H1 (cell line): Measurements from ENCODE around the gene ADAMTS15. TPM values are rescaled to one million over a fixed set of nuclear protein-coding genes. Genes with fewer than 3 reads are reported as not detected.

Experiments
- CTCF ChIA-PET: fragments of 300-600 bp; sonication (Branson Sonifier 250); formaldehyde crosslinking; loops from one replicate; lab custom pipeline; 2021; ENCODE audit not compliant: partially characterized antibody; lab: Charles Lee
- POLR2A ChIA-PET: fragments of 300-600 bp; sonication (Branson Sonifier 250); formaldehyde crosslinking; loops from one replicate; lab custom pipeline; 2021; ENCODE audit warnings: inconsistent platforms; ENCODE audit not compliant: partially characterized antibody; lab: Charles Lee
- DNase-seq, 2 experiments: peaks; one replicate each; pipeline versions ENCODE4 v3.0.0 to v3.0.0-alpha.2; 2010 to 2022; ENCODE audit warnings: low spot score in 2 of 2, low read depth in 1 of 2, mixed read lengths in 1 of 2
- FAIRE-seq: peaks from 2 replicates; lab custom pipeline; 2011; peaks lifted over from hg19 to GRCh38; lab: Jason Lieb, UNC
- H2AFZ ChIP-seq: 2 replicates; pipeline ENCODE4 v1.8.1; 2012; ENCODE audit warnings: low read length, inconsistent platforms
- H2AK5ac ChIP-seq: 2 replicates; pipeline ENCODE4 v1.6.1; 2013; ENCODE audit warnings: low read depth, low read length
- H2BK120ac ChIP-seq: replicated peaks from 2 replicates; pipeline ENCODE3; 2013; ENCODE audit warnings: low read depth, low read length, inconsistent platforms
- H2BK12ac ChIP-seq: 2 replicates; pipeline ENCODE4 v1.6.1; 2013; ENCODE audit warnings: low read depth, low read length
- H2BK15ac ChIP-seq: 2 replicates; pipeline ENCODE4 v1.6.1; 2013; ENCODE audit warnings: low read length
- H2BK20ac ChIP-seq: 2 replicates; pipeline ENCODE4 v1.6.1; 2013; ENCODE audit warnings: low read length
- H2BK5ac ChIP-seq: 2 replicates; pipeline ENCODE4 v1.6.1; 2013; ENCODE audit warnings: low read depth, low read length
- H3K14ac ChIP-seq: 2 replicates; pipeline ENCODE4 v1.6.1; 2013; ENCODE audit warnings: inconsistent platforms; ENCODE audit not compliant: insufficient read length
- H3K18ac ChIP-seq: 2 replicates; pipeline ENCODE4 v1.6.1; 2013; ENCODE audit warnings: low read length; ENCODE audit errors: extremely low read depth
- H3K23ac ChIP-seq: 2 replicates; pipeline ENCODE4 v1.6.1; 2013; ENCODE audit warnings: inconsistent platforms; ENCODE audit not compliant: insufficient read length
- H3K23me2 ChIP-seq: 2 replicates; pipeline ENCODE4 v1.6.1; 2013; ENCODE audit warnings: low read depth, low read length
- H3K27ac ChIP-seq: 2 replicates; pipeline ENCODE4 v1.6.1; 2011; ENCODE audit warnings: low read depth, low read length, inconsistent platforms
- H3K27me3 ChIP-seq, 4 experiments: replicated peaks in 1 of 4; 1 replicate in 1 of 4; 2 replicates in 3 of 4; pipeline versions ENCODE4 v1.6.1 to v1.8.1; 2011 to 2013; ENCODE audit warnings: low read length in 3 of 4, mild to moderate bottlenecking in 3 of 4, inconsistent platforms in 2 of 4, mixed read lengths in 2 of 4, moderate library complexity in 1 of 4; ENCODE audit not compliant: control insufficient read depth in 3 of 4, insufficient read depth in 3 of 4; ENCODE audit errors: extremely low read depth in 1 of 4
- H3K36me3 ChIP-seq, 4 experiments: 2 replicates each; pipeline versions ENCODE4 v1.6.1 to v1.8.1; 2011 to 2013; ENCODE audit warnings: mild to moderate bottlenecking in 4 of 4, low read length in 3 of 4, moderate library complexity in 2 of 4, control low read depth in 1 of 4, inconsistent platforms in 1 of 4; ENCODE audit not compliant: insufficient read depth in 4 of 4, control insufficient read depth in 2 of 4
- H3K4ac ChIP-seq: replicated peaks from 2 replicates; pipeline ENCODE3; 2013; ENCODE audit warnings: low read length, low read depth, mixed read lengths, inconsistent platforms; ENCODE audit not compliant: insufficient read length
- H3K4me1 ChIP-seq, 4 experiments: replicated peaks in 1 of 4; 1 replicate in 1 of 4; 2 replicates in 3 of 4; pipeline versions ENCODE4 v1.6.1 to v1.8.1; 2011 to 2013; ENCODE audit warnings: low read length in 3 of 4, inconsistent platforms in 2 of 4, mixed read lengths in 1 of 4; ENCODE audit not compliant: insufficient read depth in 4 of 4, control insufficient read depth in 3 of 4
- H3K4me2 ChIP-seq, 2 experiments: 2 replicates each; pipeline versions ENCODE4 v1.6.1 to v1.8.1; 2011 to 2013; ENCODE audit warnings: low read depth in 2 of 2, low read length in 2 of 2, control low read depth in 1 of 2, inconsistent platforms in 1 of 2, mild to moderate bottlenecking in 1 of 2; ENCODE audit not compliant: insufficient read depth in 1 of 2
- H3K4me3 ChIP-seq, 4 experiments: fragments of 200-600, 300-600 bp in 1 of 4; sonication (generic), shearing (Covaris generic), sonication (Bioruptor Twin) in 1 of 4; 2 replicates each; pipeline versions ENCODE4 v1.5.1 to v1.8.1; 2011 to 2016; ENCODE audit warnings: low read length in 4 of 4, low read depth in 3 of 4, control low read depth in 2 of 4, inconsistent platforms in 2 of 4, mild to moderate bottlenecking in 2 of 4, mixed read lengths in 1 of 4, moderate library complexity in 1 of 4; ENCODE audit not compliant: insufficient read depth in 2 of 4; ENCODE audit errors: extremely low read depth in 1 of 4
- H3K56ac ChIP-seq: replicated peaks from 2 replicates; pipeline ENCODE3; 2013; ENCODE audit warnings: low read depth, mild to moderate bottlenecking, mixed read lengths, low read length, inconsistent platforms; ENCODE audit not compliant: insufficient read length
- H3K79me1 ChIP-seq: 2 replicates; pipeline ENCODE4 v1.6.1; 2013; ENCODE audit warnings: low read depth, low read length, control low read depth
- H3K79me2 ChIP-seq, 2 experiments: 2 replicates each; pipeline versions ENCODE4 v1.6.1 to v1.8.1; 2012 to 2013; ENCODE audit warnings: low read length in 2 of 2, mild to moderate bottlenecking in 2 of 2, inconsistent platforms in 1 of 2; ENCODE audit not compliant: insufficient read depth in 2 of 2, control insufficient read depth in 1 of 2
- H3K9ac ChIP-seq, 4 experiments: replicated peaks in 1 of 4; 1 replicate in 1 of 4; 2 replicates in 3 of 4; pipeline versions ENCODE4 v1.6.1 to v1.8.1; 2011 to 2013; ENCODE audit warnings: low read depth in 3 of 4, low read length in 3 of 4, control low read depth in 2 of 4, mild to moderate bottlenecking in 2 of 4, moderate library complexity in 2 of 4, inconsistent platforms in 1 of 4; ENCODE audit errors: extremely low read depth in 1 of 4
- H3K9me3 ChIP-seq, 2 experiments: 2 replicates each; pipeline versions ENCODE4 v1.6.1 to v1.8.1; 2012 to 2013; ENCODE audit warnings: mild to moderate bottlenecking in 2 of 2, moderate library complexity in 2 of 2, control low read depth in 1 of 2, inconsistent platforms in 1 of 2, low read depth in 1 of 2, low read length in 1 of 2, mixed read lengths in 1 of 2; ENCODE audit not compliant: insufficient read depth in 2 of 2
- H4K20me1 ChIP-seq, 2 experiments: replicated peaks in 1 of 2; 2 replicates each; pipeline versions ENCODE3 to v1.8.1; 2011 to 2013; ENCODE audit warnings: inconsistent platforms in 2 of 2, low read length in 2 of 2, mild to moderate bottlenecking in 1 of 2; ENCODE audit not compliant: insufficient read depth in 2 of 2, control insufficient read depth in 1 of 2
- H4K5ac ChIP-seq: 2 replicates; pipeline ENCODE4 v1.6.1; 2013; ENCODE audit warnings: low read length, low read depth, mixed read lengths, inconsistent platforms; ENCODE audit not compliant: insufficient read length
- H4K8ac ChIP-seq: 2 replicates; pipeline ENCODE4 v1.8.0; 2013; ENCODE audit warnings: mild to moderate bottlenecking, moderate library complexity, low read length, inconsistent platforms; ENCODE audit not compliant: insufficient read depth; ENCODE audit errors: extremely low read depth
- H4K91ac ChIP-seq: replicated peaks from 2 replicates; pipeline ENCODE3; 2013; ENCODE audit warnings: low read length, mixed read lengths, inconsistent platforms; ENCODE audit not compliant: insufficient read length
- HDAC2 ChIP-seq, 2 experiments: fragments of 300-600 bp in 1 of 2; sonication (generic) in 1 of 2; IDR thresholded peaks; 2 replicates each; pipeline ENCODE4 v1.6.1; 2011 to 2012; ENCODE audit warnings: low read depth in 2 of 2, low read length in 2 of 2, mild to moderate bottlenecking in 2 of 2, moderate library complexity in 2 of 2, borderline replicate concordance in 1 of 2, inconsistent platforms in 1 of 2
- SIRT6 ChIP-seq: IDR thresholded peaks from one replicate; pipeline ENCODE4 v1.7.1; 2012; ENCODE audit warnings: low read length, inconsistent platforms
- SRF ChIP-seq: IDR thresholded peaks from 2 replicates; pipeline ENCODE4 v1.6.1; 2011; ENCODE audit warnings: mild to moderate bottlenecking, low read depth, low read length, moderate library complexity
- TCF12 ChIP-seq: IDR thresholded peaks from 2 replicates; pipeline ENCODE4 v1.6.1; 2011; ENCODE audit warnings: low read depth, mild to moderate bottlenecking, low read length
- WGBS, 2 experiments: shearing (Covaris generic) in 1 of 2; methylation state at CpG; one replicate each; pipeline versions ENCODE4 v1.1.6 to v1.1.7; 2013 to 2015; ENCODE audit warnings: low lambda C conversion rate in 2 of 2, mixed read lengths in 2 of 2, inconsistent platforms in 1 of 2, low coverage in 1 of 2, missing lambda C conversion rate in 1 of 2; ENCODE audit not compliant: insufficient replicate concordance in 2 of 2, insufficient coverage in 1 of 2, insufficient read length in 1 of 2; ENCODE audit errors: extremely low coverage in 1 of 2, missing lambda C conversion rate in 1 of 2; 5-methylcytosine and 5-hydroxymethylcytosine counted together
- polyA plus RNA-seq, 7 experiments: library from polyadenylated mRNA; depleted of rRNA in 3 of 7; stranded (reverse) in 5 of 7; unstranded in 2 of 7; fragments of >200 nt in 5 of 7; fragments of 200-250 nt in 2 of 7; gene quantifications; 1 replicate in 5 of 7; 2 replicates in 1 of 7; 4 replicates in 1 of 7; pipeline versions ENCODE4 v1.2.1 to v1.2.3, GENCODE V29; 2011 to 2013; ENCODE audit warnings: missing spikeins in 2 of 7, mixed read lengths in 2 of 7
- total RNA-seq: library from RNA; stranded (reverse); fragmentation: NEBNext Ultra II Directional; extraction: Animal tissue kit (Norgen Biotek cat#: 25700); gene quantifications from 2 replicates; pipeline ENCODE4 v1.2.1, GENCODE V29; 2021

The ADAMTS15 gene
- total and polyA plus RNA-seq, 2 of the 8 experiments (the other 6 are each of a cell fraction or from before 2014, with no cell fraction given), result 1.7 to 4.7 TPM

GRCh38 chr11:130475426-130476053 is 27.1 kb downstream of the ADAMTS15 start:
- Histone ChIP-seq H3K4me2 (no peak overlapping the region), H2BK120ac (no peak overlapping the region), H3K27ac (no peak overlapping the region), H3K36me3 (no peaks in the 10 kb centered on the region), H3K56ac (no peak overlapping the region), H3K27me3 (no peaks in the 10 kb centered on the region), H2BK20ac (no peak overlapping the region), H4K8ac (no peak overlapping the region), H3K4me3 (no peak overlapping the region), H4K5ac (no peak overlapping the region), H2BK12ac (no peak overlapping the region), H3K18ac (no peak overlapping the region), H3K14ac (no peak overlapping the region), H3K4ac (no peak overlapping the region), H3K23me2 (no peaks in the 10 kb centered on the region), H3K9ac (no peak overlapping the region), H2BK15ac (no peak overlapping the region), H4K91ac (no peak overlapping the region), H3K9me3 (no peaks in the 10 kb centered on the region), H3K23ac (no peak overlapping the region), H3K79me2 (no peaks in the 10 kb centered on the region), H2AFZ (no peak overlapping the region), H2BK5ac (no peak overlapping the region), H4K20me1 (peaks cover 0 to 1% of the 10 kb centered on the region in 2 experiments), H3K79me1 (no peaks in the 10 kb centered on the region), H2AK5ac (no peak overlapping the region), H3K4me1 (peaks cover 0 to 2% (median 0%) of the 10 kb centered on the region in 4 experiments; a peak in 1 of 7 replicates)
- POLR2A ChIA-PET, result interaction anchor here (1.3 kb wide), 1 partner anchor 15 kb away, joined by 3 read pairs; no protein-coding TSS in a partner anchor
- peak in 1 of 2 experiments; percentile 28 for DNase-seq
- TF ChIP-seq SIRT6 (no peak), HDAC2 (IDR thresholded peaks at IDR 0.05; ENCODE audit: borderline replicate concordance in 1 of 2, low read depth in 2 of 2, low read length in 2 of 2) (no peak), TCF12 (no peak), SRF (no peak)
- FAIRE-seq, result no peak
- 92% methylated on average over 6 of the region's 10 CpGs; no CpG with 5 or more reads in 1 of the 2 experiments for WGBS, 2 experiments
- CTCF ChIA-PET, result interaction anchor here (0.7 to 2.0 kb wide), 3 partner anchors 14 to 41 kb away, joined by 3 to 8 read pairs (median 3); no protein-coding TSS in a partner anchor
